ENCODE results near the gene ARMS2.

Gene ARMS2

GRCh38 chr10:122454603-122455080, at the start of gene ARMS2:
ARMS2 (plus strand) TSS chr10:122454653; CDS start chr10:122454728, 75 bp downstream.
- DNase-seq, result no peak

DNA sequence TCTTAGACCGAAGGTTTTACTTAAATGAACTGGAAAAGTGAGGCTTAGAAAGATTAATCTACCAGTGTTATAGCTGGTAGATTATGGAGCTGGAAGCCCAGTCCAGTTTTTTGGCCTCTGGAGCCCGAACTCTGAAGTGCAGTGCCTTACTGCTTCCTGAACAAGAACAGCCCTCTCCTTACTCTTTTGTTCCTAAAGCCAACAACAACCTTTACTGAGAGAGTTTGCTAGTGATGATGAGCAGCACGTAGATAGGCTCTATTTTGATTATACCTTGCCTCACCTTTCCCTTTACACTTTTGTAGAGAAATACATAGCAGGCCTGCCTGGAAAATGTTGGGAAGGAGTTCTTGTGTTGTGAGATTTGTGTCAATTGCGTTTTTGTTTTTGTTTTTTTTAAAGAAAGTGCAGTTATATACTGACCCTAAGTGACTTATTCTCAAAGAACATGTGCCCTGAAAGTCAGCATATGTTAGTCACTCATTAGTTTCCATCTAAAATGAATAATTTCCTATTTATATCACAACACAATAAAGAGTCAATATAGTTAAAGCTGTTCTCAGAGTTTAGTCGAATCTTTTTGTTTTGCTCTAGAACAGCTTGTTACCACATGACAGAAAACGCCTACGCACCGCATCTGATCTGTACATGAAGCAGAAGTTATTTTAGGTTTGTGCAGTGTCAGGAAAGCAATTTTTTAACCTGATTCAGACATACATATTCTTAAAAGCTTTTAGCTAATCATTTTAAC, 46.9 kb upstream of the ARMS2 start:
- DNase-seq, result no peak

GRCh38 chr10:122413327-122413726, 41.1 kb upstream of the ARMS2 start:
- no peak for DNase-seq

DNA sequence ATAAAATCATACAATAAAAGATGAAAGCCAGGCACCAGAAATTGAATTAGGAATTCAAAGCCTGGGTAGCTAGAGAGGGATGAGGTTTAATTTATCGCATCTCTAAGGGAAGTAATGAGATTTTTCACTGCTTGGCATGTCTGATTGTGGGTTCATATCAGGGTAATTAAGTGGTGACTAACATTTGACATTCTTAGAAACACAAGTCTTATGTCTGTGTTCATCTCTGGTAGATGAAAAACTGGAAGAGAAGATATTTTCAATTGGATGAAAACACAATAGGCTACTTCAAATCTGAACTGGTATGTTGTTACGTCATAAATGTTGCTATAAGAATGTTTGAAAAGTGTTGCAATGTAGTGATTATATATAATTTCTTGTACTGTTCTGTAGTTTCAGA, 36.8 kb upstream of the ARMS2 start:
- no peak for DNase-seq

- DNase-seq, result no peak
Observed at GRCh38 chr10:122419016-122419415, 35.4 kb upstream of the ARMS2 start.

- no peak for DNase-seq
Observed at GRCh38 chr10:122419876-122420623, 34.4 kb upstream of the ARMS2 start.

DNA sequence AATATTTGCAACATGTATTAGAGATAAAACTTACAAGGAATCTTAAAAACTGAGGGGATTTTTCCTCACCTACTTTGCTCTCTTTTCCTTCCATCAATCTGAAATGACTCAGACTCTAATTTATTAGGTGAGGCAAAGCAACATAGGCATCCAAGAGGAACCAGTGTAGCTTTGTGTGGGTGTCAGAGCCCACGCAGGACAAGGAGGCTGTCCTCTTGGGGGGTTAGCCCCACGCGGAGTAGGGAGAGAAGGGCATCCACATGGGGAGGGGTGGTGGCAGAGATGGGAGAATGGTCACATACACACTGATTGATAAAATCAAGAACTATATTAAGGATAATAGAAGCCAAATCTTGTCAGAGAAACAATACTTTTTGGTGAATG, 33.8 kb upstream of the ARMS2 start:
- no peak for DNase-seq

DNA sequence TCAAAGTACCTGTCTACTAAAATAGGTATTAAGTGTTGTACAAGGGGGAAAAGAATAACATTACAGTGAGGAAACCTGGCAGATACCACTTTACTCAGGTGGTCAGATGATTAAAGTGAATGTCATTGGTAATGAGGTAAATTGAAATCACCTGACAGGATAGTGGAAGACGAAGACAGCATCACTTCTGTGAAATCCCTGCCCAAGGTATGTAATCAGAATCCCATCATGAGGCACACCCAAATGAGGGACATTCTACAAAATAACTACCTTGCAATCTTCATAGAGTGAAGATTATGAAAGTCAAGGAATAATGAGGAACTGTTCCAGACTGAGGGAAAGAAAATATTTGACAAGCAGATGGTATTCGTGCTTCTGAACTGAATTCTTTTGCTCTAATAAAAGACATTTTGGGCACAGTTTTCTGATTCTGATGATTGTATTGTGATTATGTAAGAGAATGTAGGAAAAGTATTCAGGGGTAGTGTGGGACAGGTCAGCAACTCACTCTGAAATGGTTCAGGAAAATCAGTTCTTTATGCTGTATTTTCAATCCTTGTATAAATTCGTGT, 33.3 kb upstream of the ARMS2 start:
- no peak for DNase-seq

DNA sequence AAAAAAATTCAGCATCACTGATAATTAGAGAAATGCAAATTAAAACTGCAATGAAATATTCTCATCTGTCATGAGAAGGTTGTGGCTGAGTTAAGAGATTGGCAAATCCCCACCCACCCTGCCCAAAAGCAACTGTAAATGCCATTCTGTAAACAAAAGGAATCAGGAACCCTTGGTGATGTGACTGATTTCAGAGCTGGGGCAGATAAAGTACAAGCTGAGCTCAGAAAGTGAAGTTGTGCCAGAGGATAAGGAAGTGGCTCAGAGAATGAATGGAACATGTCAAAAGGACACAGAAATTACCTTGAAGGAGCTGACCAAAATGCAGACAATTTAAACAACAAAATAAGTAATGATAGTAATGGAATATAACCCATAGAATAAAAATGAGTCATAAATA, 32.7 kb upstream of the ARMS2 start:
- no peak for DNase-seq

DNA sequence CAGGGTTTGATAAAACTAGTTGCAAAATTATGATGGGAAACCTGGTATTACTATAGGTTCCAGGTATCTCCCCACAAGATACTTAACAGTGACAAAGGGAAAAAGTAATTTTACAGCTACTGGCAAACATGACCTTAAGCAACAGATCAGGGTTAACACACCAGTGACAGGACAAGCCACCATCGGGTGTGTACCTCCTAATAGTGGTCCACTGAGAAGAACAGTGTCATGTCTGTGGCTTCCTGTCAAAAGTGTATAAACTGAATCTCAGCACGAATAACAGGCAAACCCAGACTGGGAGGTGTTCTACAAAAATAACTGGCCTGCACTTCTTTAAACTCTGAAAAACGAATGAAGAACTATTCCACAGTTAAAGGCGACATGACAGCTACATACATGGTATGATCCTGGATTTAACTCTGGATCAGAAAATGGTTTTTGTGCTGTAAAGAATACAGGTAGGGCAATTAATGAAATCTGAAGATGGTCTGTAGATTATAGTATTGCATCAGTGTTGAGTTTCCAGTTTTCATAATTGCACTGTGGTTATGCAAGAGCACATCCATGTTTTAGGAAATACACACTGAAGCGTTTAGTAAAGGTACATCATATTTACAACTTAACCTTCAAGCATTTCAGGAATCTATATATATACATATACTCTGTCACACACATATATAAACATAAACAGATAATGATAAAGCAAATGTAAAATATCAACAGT, 32.0 kb upstream of the ARMS2 start:
- DNase-seq, result no peak

DNA sequence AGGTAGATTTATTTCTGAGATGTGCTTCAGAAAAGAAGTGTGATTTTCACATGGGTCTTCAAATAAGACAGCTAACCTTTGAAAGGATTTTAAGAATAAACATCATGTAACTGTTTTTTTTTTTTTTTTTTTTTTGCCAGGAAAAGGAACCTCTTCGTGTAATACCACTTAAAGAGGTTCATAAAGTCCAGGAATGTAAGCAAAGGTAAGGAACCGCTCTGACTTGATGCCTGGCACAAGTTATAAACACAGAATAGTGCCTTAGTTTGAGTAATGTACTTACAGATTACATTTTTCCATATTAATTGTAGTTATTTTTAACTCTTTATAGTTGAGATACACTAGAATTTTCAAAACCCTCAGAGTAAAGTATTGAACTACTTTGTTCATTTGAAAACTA, 30.4 kb upstream of the ARMS2 start:
- DNase-seq, result no peak

GRCh38 chr10:122426829-122427228, 27.6 kb upstream of the ARMS2 start:
- no peak for DNase-seq

DNA sequence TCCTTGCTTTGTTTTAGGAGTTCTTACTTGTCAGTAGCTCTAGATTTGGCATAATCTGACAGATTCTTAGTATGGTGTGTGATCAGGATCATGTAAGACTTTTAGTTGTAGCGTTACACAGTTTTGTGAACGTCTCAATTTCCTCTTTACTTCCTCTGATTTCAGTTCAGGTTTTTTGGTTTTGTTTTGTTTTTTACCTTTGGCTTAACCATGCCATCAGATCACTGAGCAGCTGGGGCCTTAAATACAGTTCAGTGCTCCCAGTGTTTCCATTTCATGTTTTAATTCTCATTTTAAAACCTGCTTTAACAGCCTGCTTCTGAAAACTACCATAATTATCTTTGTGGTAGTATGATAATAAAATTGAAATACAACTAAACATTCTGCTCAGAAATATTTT, 27.2 kb upstream of the ARMS2 start:
- no peak for DNase-seq

- peak in 1 of 2 experiments; percentile 48 for DNase-seq
Observed at GRCh38 chr10:122435212-122435827, 19.1 kb upstream of the ARMS2 start.

- DNase-seq, result no peak
Observed at GRCh38 chr10:122441961-122442360, 12.5 kb upstream of the ARMS2 start.

DNA sequence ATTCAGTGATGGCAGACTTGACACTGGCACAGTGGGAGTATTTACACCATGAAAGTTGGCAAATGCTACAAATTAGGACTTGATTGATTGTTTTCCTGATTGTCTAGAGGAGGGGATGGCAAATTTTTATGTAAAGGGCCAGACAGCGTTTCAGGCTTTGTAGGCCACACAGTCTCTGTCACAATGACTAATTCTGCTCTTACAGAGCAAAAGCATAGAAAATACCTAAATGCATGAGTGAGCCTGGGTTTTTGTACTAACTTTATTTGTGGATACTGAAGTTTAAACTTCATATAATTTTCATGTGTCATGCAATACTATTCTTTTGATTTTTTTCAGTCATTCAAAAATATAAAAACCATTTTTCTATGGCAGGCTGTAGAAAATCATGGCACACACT, 9.0 kb upstream of the ARMS2 start:
- no peak for DNase-seq

DNA sequence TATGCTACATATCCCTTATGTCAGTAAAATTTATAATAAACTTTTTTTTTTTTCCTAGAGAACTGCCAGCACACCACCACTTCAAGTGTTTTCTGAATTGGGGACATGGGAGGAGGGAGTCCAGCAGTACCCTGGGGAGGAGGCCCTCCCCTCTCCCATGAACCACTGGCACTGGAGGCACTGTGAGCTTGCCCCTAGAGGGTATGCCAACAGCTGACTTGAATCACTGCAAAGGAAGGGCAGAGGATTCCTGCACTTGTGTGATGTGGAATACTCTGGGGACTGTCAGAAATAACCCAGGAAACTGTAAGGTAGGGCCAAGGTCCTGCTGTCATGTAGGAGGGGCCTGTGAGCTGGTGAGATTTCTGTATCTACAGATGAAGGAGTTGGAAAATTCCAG, 8.5 kb upstream of the ARMS2 start:
- no peak for DNase-seq

- DNase-seq, result no peak
Observed at GRCh38 chr10:122446668-122447423, 7.6 kb upstream of the ARMS2 start.

GRCh38 chr10:122448600-122448999, 5.9 kb upstream of the ARMS2 start:
- DNase-seq, result no peak

GRCh38 chr10:122449153-122449552, 5.3 kb upstream of the ARMS2 start:
- DNase-seq, result no peak

DNA sequence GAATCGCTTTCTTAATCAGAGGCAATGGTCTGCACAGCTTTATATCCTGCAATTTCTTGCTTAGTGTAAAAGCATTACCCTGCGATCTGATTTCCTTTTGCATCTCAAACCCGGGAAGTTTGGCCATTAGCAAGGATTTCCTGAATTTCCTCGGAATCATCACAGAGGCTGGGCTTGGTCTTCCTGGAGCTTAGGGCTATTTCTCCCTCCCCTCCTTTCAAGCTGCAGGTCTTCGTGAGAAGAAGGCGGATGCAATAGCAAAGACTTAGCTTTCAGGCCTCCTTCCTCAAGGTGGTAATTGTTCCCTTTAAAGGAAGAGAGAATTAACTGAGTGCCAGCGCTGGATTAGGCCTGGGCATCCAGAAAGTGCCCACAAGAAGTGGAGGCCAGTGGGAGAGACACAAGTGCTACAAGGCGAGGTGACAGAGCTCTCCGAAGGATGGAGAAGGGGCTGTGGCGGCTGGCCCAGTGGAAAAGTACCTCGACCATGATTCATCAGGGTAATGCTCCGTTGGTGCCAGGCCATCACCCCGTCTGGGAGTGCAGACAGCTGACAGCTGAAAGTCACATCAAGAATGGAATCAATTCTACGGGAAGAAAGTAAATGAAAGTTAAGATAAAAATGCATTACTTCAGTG, 4.0 kb upstream of the ARMS2 start:
- no peak for DNase-seq

GRCh38 chr10:122454071-122454470, 382 bp upstream of the ARMS2 start:
- DNase-seq, result no peak

All from NCI-H526 (cell line).